Kidney epithelial cell (primary cell): Measurements from ENCODE around the gene FOXP1. TPM values are rescaled to one million over a fixed set of nuclear protein-coding genes. Genes with fewer than 3 reads are reported as not detected.

Experiments
- DNase-seq: peaks from one replicate; pipeline ENCODE4 v3.0.0-alpha.2; 2010; ENCODE audit warnings: low read depth
- H3K27me3 ChIP-seq: 2 replicates; pipeline ENCODE4 v1.6.0; 2011; ENCODE audit warnings: low read length; ENCODE audit not compliant: control insufficient read depth, insufficient read depth
- H3K36me3 ChIP-seq: 2 replicates; pipeline ENCODE4 v1.5.1; 2011; ENCODE audit warnings: low read length; ENCODE audit not compliant: control insufficient read depth, insufficient read depth
- H3K4me3 ChIP-seq: 2 replicates; pipeline ENCODE4 v1.5.1; 2011; ENCODE audit warnings: low read depth, mild to moderate bottlenecking, control low read depth, low read length
- total RNA-seq: library from RNA; depleted of rRNA; stranded (reverse); fragments of >200 nt; gene quantifications from 2 replicates; pipeline ENCODE4 v1.2.3, GENCODE V29; 2015
- TF ChIP-seq, protein P1 (sequence below): IDR thresholded peaks from 2 replicates; pipeline ENCODE4 v1.5.1; 2011; ENCODE audit warnings: mild to moderate bottlenecking, moderate library complexity, low read length, control low read depth, inconsistent platforms; ENCODE audit not compliant: insufficient read depth, poor library complexity, severe bottlenecking

Gene FOXP1
- total RNA-seq, 1 donor from 2014 or later, result 75.0 TPM

DNA sequence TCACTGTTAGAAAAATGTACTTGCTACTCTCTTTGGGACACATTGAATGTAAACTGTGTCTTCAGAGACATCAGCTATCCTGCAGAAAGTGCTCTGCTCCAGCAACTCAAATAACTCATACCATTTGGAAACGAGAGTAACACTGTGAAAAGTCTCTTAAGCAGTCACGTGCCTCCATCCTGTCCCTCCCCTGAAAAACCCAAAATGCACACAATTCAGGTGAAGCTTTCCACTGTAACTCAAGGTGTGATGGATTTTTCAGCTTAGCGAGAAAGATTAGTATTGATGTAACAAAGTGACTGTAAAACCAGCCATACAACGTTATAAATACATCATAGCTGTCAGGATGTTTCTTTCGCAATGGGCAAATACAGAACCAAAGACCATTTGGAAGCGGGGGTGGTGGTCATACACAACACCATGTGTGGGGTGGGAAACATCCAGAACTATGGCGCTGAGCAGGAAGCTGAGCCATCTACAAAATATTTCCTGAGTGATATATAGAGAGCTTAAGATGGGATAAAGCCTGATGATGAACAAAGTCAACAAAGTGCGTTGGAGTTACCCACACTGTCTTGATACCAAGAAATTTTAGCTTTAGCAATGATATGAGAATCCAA lies 332.3 kb downstream of the FOXP1 start:
- no peaks in the 10 kb centered on the region for H3K27me3 ChIP-seq
- no peak for DNase-seq

DNA sequence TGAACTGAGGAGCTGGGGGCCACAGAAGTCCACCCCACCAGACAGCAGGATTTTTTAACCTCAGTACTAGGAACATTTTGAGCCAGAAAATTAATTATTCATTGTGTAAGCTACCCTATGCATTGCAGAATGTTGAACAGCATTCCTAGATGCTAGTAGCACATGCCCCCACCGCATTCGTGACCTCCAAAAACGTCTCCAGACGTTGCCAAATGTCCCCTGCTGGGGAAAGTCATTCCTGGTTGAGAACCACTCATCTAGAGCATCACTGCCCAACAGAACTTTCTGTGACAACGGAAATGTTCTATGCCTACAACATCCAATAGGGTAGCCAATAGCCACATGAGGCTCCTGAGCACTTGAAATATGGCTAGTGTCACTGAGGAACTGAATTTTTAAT lies 333.5 kb downstream of the FOXP1 start:
- TF ChIP-seq, protein P1, sequence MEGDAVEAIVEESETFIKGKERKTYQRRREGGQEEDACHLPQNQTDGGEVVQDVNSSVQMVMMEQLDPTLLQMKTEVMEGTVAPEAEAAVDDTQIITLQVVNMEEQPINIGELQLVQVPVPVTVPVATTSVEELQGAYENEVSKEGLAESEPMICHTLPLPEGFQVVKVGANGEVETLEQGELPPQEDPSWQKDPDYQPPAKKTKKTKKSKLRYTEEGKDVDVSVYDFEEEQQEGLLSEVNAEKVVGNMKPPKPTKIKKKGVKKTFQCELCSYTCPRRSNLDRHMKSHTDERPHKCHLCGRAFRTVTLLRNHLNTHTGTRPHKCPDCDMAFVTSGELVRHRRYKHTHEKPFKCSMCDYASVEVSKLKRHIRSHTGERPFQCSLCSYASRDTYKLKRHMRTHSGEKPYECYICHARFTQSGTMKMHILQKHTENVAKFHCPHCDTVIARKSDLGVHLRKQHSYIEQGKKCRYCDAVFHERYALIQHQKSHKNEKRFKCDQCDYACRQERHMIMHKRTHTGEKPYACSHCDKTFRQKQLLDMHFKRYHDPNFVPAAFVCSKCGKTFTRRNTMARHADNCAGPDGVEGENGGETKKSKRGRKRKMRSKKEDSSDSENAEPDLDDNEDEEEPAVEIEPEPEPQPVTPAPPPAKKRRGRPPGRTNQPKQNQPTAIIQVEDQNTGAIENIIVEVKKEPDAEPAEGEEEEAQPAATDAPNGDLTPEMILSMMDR, result no peak
- DNase-seq, result no peak
- peaks cover 1% of the 10 kb centered on the region for H3K36me3 ChIP-seq
- H3K4me3 ChIP-seq, result no peak overlapping the region
- H3K27me3 ChIP-seq, result no peaks in the 10 kb centered on the region

More for the DNA sequence above, 332.3 kb downstream of the FOXP1 start:
- TF ChIP-seq, protein P1, result no peak
- peaks cover 1% of the 10 kb centered on the region for H3K36me3 ChIP-seq
- H3K4me3 ChIP-seq, result no peak overlapping the region

DNA sequence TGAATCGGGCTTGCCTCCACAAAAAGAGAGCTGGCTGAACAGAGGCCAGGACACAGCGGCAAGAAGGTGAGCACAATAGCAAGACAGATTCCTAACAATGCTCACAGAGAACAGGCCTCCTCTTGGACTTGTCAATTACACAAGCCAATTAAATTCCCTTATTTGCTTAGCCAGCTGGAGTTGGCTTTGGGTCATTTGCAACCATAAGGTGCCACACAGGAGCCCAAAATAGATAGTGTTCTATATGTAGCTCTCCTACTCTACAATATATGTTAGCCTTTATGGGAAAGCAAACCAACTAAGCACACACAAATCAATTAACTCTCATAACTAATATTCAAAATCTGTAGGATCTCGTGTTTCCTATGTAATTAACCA lies 335.6 kb downstream of the FOXP1 start:
- H3K27me3 ChIP-seq, result no peaks in the 10 kb centered on the region
- peaks cover 1% of the 10 kb centered on the region for H3K36me3 ChIP-seq
- TF ChIP-seq, protein P1, result no peak
- DNase-seq, result no peak
- H3K4me3 ChIP-seq, result no peak overlapping the region

DNA sequence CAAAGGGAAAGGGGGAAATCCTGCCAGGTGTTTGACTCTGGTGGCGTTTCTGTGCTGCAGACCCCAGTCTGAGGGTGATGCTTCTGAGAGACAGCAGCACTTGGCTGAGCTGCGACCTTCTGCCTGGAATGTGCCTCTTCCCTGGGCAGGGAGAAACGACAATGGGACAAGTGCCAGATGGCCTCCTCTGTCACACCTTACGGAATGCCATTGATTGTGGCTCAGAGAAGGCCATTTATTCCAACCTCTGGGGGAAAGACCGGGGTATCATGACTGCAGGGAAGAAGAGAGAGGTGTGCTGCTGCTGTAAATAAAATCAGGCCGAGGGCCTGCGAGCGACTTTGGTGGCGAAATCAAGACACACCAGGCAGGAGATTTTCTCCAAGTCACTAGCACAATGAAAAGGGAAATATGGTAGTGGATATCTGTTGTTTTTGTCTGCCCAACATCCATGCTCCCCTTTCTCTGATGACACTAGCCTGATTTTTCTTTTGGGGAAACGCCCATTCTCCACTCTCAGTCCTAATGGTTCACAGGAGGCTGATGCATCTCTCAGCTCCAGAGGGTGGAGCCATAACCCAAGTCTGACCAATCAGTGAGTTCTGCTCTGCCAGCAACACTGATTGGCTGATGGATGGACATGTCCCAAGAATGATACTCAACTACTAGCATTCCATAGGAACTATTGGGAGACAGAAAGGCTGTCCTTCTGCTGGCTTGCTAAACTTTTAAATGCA lies 336.1 kb downstream of the FOXP1 start:
- DNase-seq, result no peak
- Histone ChIP-seq H3K36me3 (peaks cover 1% of the 10 kb centered on the region), H3K4me3 (no peak overlapping the region), H3K27me3 (no peaks in the 10 kb centered on the region)
- TF ChIP-seq, protein P1, result no peak

DNA sequence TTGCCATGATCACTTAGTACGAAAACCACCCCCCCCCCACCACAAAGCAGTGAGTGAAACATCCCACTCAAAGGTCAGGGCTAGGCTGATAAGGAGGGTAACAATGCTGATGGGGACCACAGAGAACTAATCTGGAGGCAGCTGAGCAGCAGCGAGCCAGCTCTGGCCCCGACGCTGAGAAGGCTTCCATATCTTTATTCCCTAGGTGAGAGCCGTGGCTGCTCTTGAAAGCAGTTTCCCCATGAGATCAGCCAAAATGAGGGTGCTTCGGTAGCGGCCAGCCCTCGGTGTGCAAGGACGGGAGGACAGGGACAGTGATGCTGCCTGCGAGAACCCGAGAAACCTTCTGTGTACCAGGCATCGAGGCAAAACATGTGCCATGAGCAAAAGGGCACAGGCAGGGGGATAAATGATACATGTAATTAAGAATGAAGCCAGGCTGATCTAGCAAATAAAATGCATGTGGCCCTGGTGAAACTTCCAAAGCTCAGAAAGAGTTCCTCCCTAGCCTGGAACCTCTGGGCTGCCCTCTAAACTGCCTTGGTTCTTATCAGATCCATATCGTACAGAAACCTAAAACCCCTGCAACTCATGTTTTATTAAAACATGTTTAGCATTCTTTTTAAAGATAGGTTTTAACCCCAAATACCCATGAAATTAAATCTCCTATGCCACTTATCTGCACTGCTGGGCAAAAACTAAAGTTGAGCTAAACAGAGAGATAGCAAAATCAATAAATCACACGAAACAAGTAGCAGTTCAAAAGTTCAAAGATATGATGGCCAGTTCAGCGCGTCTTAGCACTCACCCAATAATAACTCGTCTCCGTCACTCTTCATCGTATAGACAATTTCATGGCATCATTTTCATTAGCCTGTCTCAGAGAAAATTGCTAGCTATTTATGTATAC lies 337.3 kb downstream of the FOXP1 start:
- no peak for DNase-seq
- Histone ChIP-seq H3K27me3 (no peaks in the 10 kb centered on the region), H3K36me3 (peaks cover 1% of the 10 kb centered on the region), H3K4me3 (no peak overlapping the region)
- TF ChIP-seq, protein P1, result no peak
